ENCODE measurements around the gene FAM219A.
A peak's percentile ranks its signal among the peaks of the same experiment; 100 is the strongest.

FAM219A gene

GRCh38 chr9:34458013-34458958 is at the start of gene FAM219A, which contains the start of gene DNAI1:
Gene FAM219A, minus strand, starts transcription at chr9:34458570. Its CDS starts 307 bp downstream, at chr9:34458263.
Gene DNAI1, plus strand, starts transcription at chr9:34458805. Its CDS starts 201 bp downstream, at chr9:34459006.
- peak; percentile 99 for DNase-seq

GRCh38 chr9:34507966-34508365 is 49.6 kb upstream of the FAM219A start:
- DNase-seq = no peak

GRCh38 chr9:34507556-34507955 is 49.2 kb upstream of the FAM219A start:
- no peak for DNase-seq

- no peak for DNase-seq
These were observed 48.3 kb upstream of the FAM219A start for GRCh38 chr9:34506623-34507022.

GRCh38 chr9:34505370-34506120 is 47.2 kb upstream of the FAM219A start:
- DNase-seq = no peak

- no peak for DNase-seq
These were observed 45.0 kb upstream of the FAM219A start for GRCh38 chr9:34503406-34503805.

GRCh38 chr9:34502891-34503290 is 44.5 kb upstream of the FAM219A start:
- DNase-seq = no peak

- no peak for DNase-seq
These were observed 44.1 kb upstream of the FAM219A start for GRCh38 chr9:34502471-34502870.

- no peak for DNase-seq
These were observed 43.6 kb upstream of the FAM219A start for GRCh38 chr9:34501889-34502425.

- no peak for DNase-seq
These were observed 43.0 kb upstream of the FAM219A start for GRCh38 chr9:34501372-34501771.

- peak; percentile 72 for DNase-seq
These were observed 42.4 kb upstream of the FAM219A start for GRCh38 chr9:34500623-34501267.

GRCh38 chr9:34499076-34499475 is 40.7 kb upstream of the FAM219A start:
- no peak for DNase-seq

GRCh38 chr9:34498553-34498952 is 40.2 kb upstream of the FAM219A start:
- DNase-seq = no peak

GRCh38 chr9:34496149-34496712 is 37.9 kb upstream of the FAM219A start:
- DNase-seq = no peak

- DNase-seq = peak; percentile 16
These were observed 35.7 kb upstream of the FAM219A start for GRCh38 chr9:34493972-34494535.

GRCh38 chr9:34492051-34492450 is 33.7 kb upstream of the FAM219A start:
- DNase-seq = no peak

- DNase-seq = no peak
These were observed 33.2 kb upstream of the FAM219A start for GRCh38 chr9:34491596-34491995.

GRCh38 chr9:34490760-34491159 is 32.4 kb upstream of the FAM219A start:
- no peak for DNase-seq

GRCh38 chr9:34490360-34490759 is 32.0 kb upstream of the FAM219A start:
- DNase-seq = no peak

- no peak for DNase-seq
These were observed 28.2 kb upstream of the FAM219A start for GRCh38 chr9:34486572-34486971.

GRCh38 chr9:34485822-34486221 is 27.5 kb upstream of the FAM219A start:
- DNase-seq = no peak

GRCh38 chr9:34484678-34485077 is 26.3 kb upstream of the FAM219A start:
- DNase-seq = no peak
